PC-3 (cell line): ENCODE results near the gene FILIP1L. TPM values are rescaled to one million over a fixed set of nuclear protein-coding genes. Genes with fewer than 3 reads are reported as not detected.

Source experiments
- ATAC-seq: fragments of 200-7000 bp; cut with Tn5 transposase; 2 replicates; pipeline ENCODE4 v1.9.1; 2020; ENCODE audit warnings: mild to moderate bottlenecking, moderate library complexity
- BruUV-seq: library from RNA; stranded (reverse); fragments of 400-500 nt; replicated peaks from 2 replicates; lab custom pipeline; 2021; lab: Mats Ljungman, UMichigan
- CTCF ChIA-PET: fragments of 300-600 bp; sonication (Branson Sonifier 250); formaldehyde crosslinking; loops from one replicate; lab custom pipeline; 2022; ENCODE audit warnings: antibody characterized with exemption; lab: Charles Lee
- POLR2A ChIA-PET: fragments of 300-600 bp; sonication (Branson Sonifier 250); formaldehyde crosslinking; loops from one replicate; lab custom pipeline; 2022; ENCODE audit warnings: antibody characterized with exemption; ENCODE audit not compliant: unreplicated experiment; lab: Charles Lee
- DNase-seq: peaks from one replicate; pipeline ENCODE4 v3.0.0-alpha.2; 2015
- H2AFZ ChIP-seq: fragments of 300-600 bp; sonication (generic); 2 replicates; pipeline ENCODE4 v1.6.0; 2016; ENCODE audit warnings: antibody characterized with exemption, low read length
- H3F3A ChIP-seq: fragments of 300-600 bp; sonication (generic); one replicate; pipeline ENCODE4 v1.6.0; 2017; ENCODE audit warnings: antibody characterized with exemption, low read length, control low read depth, mild to moderate bottlenecking; ENCODE audit not compliant: unreplicated experiment
- H3K27ac ChIP-seq: fragments of 300-600 bp; sonication (generic); 2 replicates; pipeline ENCODE4 v1.5.1; 2016; ENCODE audit warnings: mild to moderate bottlenecking, low read length
- H3K27me3 ChIP-seq: fragments of 300-600 bp; sonication (generic); 2 replicates; pipeline ENCODE4 v1.6.1; 2016; ENCODE audit warnings: low read length, mixed read lengths
- H3K36me3 ChIP-seq: fragments of 300-600 bp; sonication (generic); 2 replicates; pipeline ENCODE4 v1.6.1; 2016; ENCODE audit warnings: low read depth, mixed run types, low read length, mixed read lengths
- H3K4me1 ChIP-seq: fragments of 300-600 bp; sonication (generic); 2 replicates; pipeline ENCODE4 v1.5.1; 2016; ENCODE audit warnings: low read length; ENCODE audit not compliant: insufficient read depth
- H3K4me2 ChIP-seq: fragments of 300-600 bp; sonication (generic); 2 replicates; pipeline ENCODE4 v1.6.0; 2016; ENCODE audit warnings: low read length
- H3K4me3 ChIP-seq: fragments of 300-600 bp; sonication (generic); 2 replicates; pipeline ENCODE4 v1.5.1; 2016; ENCODE audit warnings: mild to moderate bottlenecking, low read length, mixed read lengths
- H3K79me2 ChIP-seq: fragments of 300-600 bp; sonication (generic); 2 replicates; pipeline ENCODE4 v1.6.1; 2017; ENCODE audit warnings: low read length, mixed read lengths
- H3K9ac ChIP-seq: fragments of 300-600 bp; sonication (generic); 2 replicates; pipeline ENCODE4 v1.6.0; 2016; ENCODE audit warnings: mild to moderate bottlenecking, low read length
- H3K9me2 ChIP-seq: fragments of 300-600 bp; sonication (generic); replicated peaks from 2 replicates; pipeline ENCODE4 v1.6.1; 2016; ENCODE audit warnings: mixed run types, low read length, mixed read lengths
- H3K9me3 ChIP-seq: fragments of 300-600 bp; sonication (generic); 2 replicates; pipeline ENCODE4 v1.6.1; 2016; ENCODE audit warnings: low read length, mixed read lengths
- H4K20me1 ChIP-seq: fragments of 300-600 bp; sonication (generic); 2 replicates; pipeline ENCODE4 v1.6.1; 2016; ENCODE audit warnings: low read length, mixed read lengths
- EZH2 ChIP-seq: fragments of 300-600 bp; sonication (generic); IDR thresholded peaks from one replicate; pipeline ENCODE4 v1.6.1; 2017; ENCODE audit warnings: antibody characterized with exemption, mild to moderate bottlenecking, low read length; ENCODE audit not compliant: unreplicated experiment
- EZH2phosphoT487 ChIP-seq: fragments of 300-600 bp; sonication (generic); IDR thresholded peaks from 2 replicates; pipeline ENCODE4 v1.6.1; 2018; ENCODE audit warnings: mild to moderate bottlenecking, antibody characterized with exemption, low read length, borderline replicate concordance
- intact Hi-C: fragments of 100-400 bp; cut with micrococcal nuclease; formaldehyde crosslinking; loops from 2 replicates; pipeline ENCODE4 v1.9.0; 2023
- total RNA-seq: library from RNA; depleted of rRNA; stranded (reverse); fragments of >200 nt; gene quantifications from 2 replicates; pipeline ENCODE4 v1.2.3, GENCODE V29; 2014
- TF ChIP-seq, protein P1 (sequence below): fragments of 300-600 bp; sonication (generic); conservative IDR thresholded peaks from 2 replicates; pipeline ENCODE4 v1.5.1; 2017; ENCODE audit warnings: antibody characterized with exemption, low read depth, mild to moderate bottlenecking, low read length

The FILIP1L gene
- total RNA-seq, 1 experiment from 2014 or later, result not detected

DNA sequence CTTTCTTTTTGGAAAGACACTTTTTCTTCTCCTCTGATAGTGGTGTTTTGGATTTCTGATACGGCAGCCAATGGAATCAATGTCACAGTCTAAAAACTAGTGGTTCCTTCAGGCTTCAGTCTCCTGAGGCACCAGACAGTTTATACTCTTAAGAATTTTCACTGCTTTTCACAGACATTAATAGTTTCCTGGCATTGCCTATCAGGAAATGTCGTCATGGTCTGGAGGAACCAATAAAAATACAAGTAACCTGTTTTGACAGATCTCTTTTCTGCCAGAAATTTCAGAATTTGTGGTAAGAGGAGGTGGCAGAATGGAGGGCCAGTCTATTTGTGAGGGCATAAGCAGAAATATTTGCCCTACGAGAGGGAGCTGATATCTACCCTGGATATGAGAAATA, 44.8 kb downstream of the FILIP1L start:
- no peak for TF ChIP-seq EZH2
- TF ChIP-seq EZH2phosphoT487, result no peak
- TF ChIP-seq, protein P1, sequence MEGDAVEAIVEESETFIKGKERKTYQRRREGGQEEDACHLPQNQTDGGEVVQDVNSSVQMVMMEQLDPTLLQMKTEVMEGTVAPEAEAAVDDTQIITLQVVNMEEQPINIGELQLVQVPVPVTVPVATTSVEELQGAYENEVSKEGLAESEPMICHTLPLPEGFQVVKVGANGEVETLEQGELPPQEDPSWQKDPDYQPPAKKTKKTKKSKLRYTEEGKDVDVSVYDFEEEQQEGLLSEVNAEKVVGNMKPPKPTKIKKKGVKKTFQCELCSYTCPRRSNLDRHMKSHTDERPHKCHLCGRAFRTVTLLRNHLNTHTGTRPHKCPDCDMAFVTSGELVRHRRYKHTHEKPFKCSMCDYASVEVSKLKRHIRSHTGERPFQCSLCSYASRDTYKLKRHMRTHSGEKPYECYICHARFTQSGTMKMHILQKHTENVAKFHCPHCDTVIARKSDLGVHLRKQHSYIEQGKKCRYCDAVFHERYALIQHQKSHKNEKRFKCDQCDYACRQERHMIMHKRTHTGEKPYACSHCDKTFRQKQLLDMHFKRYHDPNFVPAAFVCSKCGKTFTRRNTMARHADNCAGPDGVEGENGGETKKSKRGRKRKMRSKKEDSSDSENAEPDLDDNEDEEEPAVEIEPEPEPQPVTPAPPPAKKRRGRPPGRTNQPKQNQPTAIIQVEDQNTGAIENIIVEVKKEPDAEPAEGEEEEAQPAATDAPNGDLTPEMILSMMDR, result no peak
- ChIA-PET CTCF (interaction anchor here (0.5 to 2.2 kb wide), 9 partner anchors 11 to 238 kb away, joined by 3 to 32 read pairs (median 3); no protein-coding TSS in a partner anchor), POLR2A (interaction anchor here (0.5 to 1.0 kb wide), 2 partner anchors 185 to 212 kb away, joined by 3 to 6 read pairs; no protein-coding TSS in a partner anchor)
- no peak overlapping the region for H3K4me3 ChIP-seq
- H3K36me3 ChIP-seq, result no peaks in the 10 kb centered on the region
- H3K9ac ChIP-seq, result no peak overlapping the region
- no peak overlapping the region for H3K4me2 ChIP-seq
- ATAC-seq (peak; percentile 59), DNase-seq (peak; percentile 27)
- no peaks in the 10 kb centered on the region for H3F3A ChIP-seq
- no peak overlapping the region for H2AFZ ChIP-seq
- H3K9me3 ChIP-seq, result no peaks in the 10 kb centered on the region
- BruUV-seq, result no TSS peak
- H3K9me2 ChIP-seq, result no peaks in the 10 kb centered on the region
- H3K27me3 ChIP-seq, result no peaks in the 10 kb centered on the region
- H3K4me1 ChIP-seq, result peaks cover 38% of the 10 kb centered on the region
- H3K27ac ChIP-seq, result no peak overlapping the region
- no peaks in the 10 kb centered on the region for H3K79me2 ChIP-seq
- H4K20me1 ChIP-seq, result no peaks in the 10 kb centered on the region
- intact Hi-C loops, result loop anchor here (1.0 to 2.0 kb wide), 6 partner anchors 18 to 241 kb away; no protein-coding TSS in a partner anchor

DNA sequence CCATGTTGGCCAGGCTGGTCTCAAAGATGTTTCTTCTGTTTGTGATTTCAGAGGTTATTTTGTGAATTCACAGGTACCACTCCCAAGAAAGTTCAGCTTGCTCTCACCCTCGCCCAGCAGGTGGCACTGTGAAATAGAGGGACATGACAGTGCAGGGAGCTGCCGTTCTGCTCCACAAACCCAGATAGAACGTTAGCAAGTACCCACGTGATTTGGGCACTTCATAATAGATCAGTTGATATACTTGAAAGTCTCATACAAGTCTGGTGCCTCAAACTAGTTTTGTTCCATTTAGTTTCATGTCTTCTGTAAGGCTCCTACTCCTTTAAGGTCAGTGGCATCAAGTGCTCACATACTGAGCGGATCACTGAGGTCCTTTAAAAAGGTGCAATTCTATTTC, 45.5 kb downstream of the FILIP1L start:
- no peak overlapping the region for H3K4me3 ChIP-seq
- H3K79me2 ChIP-seq, result no peaks in the 10 kb centered on the region
- intact Hi-C loops, result loop anchor here (1.0 to 2.0 kb wide), 8 partner anchors 18 to 242 kb away; no protein-coding TSS in a partner anchor
- BruUV-seq, result no TSS peak
- peak; percentile 90 for DNase-seq
- H3F3A ChIP-seq, result no peaks in the 10 kb centered on the region
- TF ChIP-seq EZH2phosphoT487, result no peak
- TF ChIP-seq, protein P1, result peak; percentile 94
- H3K9me3 ChIP-seq, result no peaks in the 10 kb centered on the region
- no peak overlapping the region for H3K9ac ChIP-seq
- POLR2A ChIA-PET, result interaction anchor here (0.5 to 1.0 kb wide), 2 partner anchors 186 to 213 kb away, joined by 3 to 6 read pairs; no protein-coding TSS in a partner anchor
- ATAC-seq, result peak; percentile 79
- no peaks in the 10 kb centered on the region for H3K36me3 ChIP-seq
- CTCF ChIA-PET, result interaction anchor here (0.5 to 2.2 kb wide), 11 partner anchors 11 to 237 kb away, joined by 3 to 32 read pairs (median 3); no protein-coding TSS in a partner anchor
- peaks cover 43% of the 10 kb centered on the region for H3K4me1 ChIP-seq
- no peaks in the 10 kb centered on the region for H3K27me3 ChIP-seq
- H3K27ac ChIP-seq, result no peak overlapping the region
- H3K4me2 ChIP-seq, result no peak overlapping the region
- 0 out of 2 replicates have a peak overlapping the region, but pooled peaks have one; percentile 48 for H2AFZ ChIP-seq
- no peaks in the 10 kb centered on the region for H3K9me2 ChIP-seq
- H4K20me1 ChIP-seq, result no peaks in the 10 kb centered on the region

DNA sequence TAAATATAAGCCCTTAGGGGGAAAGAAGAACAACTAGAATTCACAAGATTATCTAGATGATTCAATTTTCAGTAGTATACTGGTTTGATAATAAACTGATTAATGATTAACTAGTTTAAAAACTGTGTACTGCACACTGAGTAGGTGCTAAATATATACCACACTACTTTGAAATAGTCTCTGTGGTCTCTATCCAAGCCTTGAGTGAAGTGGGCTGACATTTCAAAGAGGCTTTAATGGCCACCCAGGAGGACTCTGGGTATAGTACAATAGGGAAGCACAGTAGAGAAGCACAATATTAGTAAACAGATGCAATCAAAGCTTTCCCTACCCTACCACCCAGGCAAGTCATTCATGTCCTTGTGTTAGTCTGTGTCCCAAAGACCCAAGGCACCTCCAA, 46.7 kb downstream of the FILIP1L start:
- H3K4me1 ChIP-seq, result peaks cover 40% of the 10 kb centered on the region
- BruUV-seq, result no TSS peak
- intact Hi-C loops, result no loop called here

More for the DNA sequence above, 46.7 kb downstream of the FILIP1L start:
- no peak for DNase-seq
- no peaks in the 10 kb centered on the region for H3F3A ChIP-seq
- no peak for ATAC-seq
- no peak overlapping the region for H3K4me2 ChIP-seq
- H2AFZ ChIP-seq, result no peak overlapping the region
- H3K36me3 ChIP-seq, result no peaks in the 10 kb centered on the region
- POLR2A ChIA-PET, result no interaction called here
- CTCF ChIA-PET, result interaction anchor here (0.6 kb wide), 1 partner anchor 521 kb away, joined by 4 read pairs; no protein-coding TSS in a partner anchor
- no peak overlapping the region for H3K4me3 ChIP-seq
- H3K79me2 ChIP-seq, result no peaks in the 10 kb centered on the region
- TF ChIP-seq EZH2, result no peak
- TF ChIP-seq EZH2phosphoT487, result no peak
- TF ChIP-seq, protein P1, result no peak
- H3K9me3 ChIP-seq, result no peaks in the 10 kb centered on the region
- no peak overlapping the region for H3K27ac ChIP-seq
- no peaks in the 10 kb centered on the region for H3K9me2 ChIP-seq
- H3K9ac ChIP-seq, result no peak overlapping the region
- no peaks in the 10 kb centered on the region for H3K27me3 ChIP-seq
- H4K20me1 ChIP-seq, result no peaks in the 10 kb centered on the region
